Measurements from ENCODE around the gene SLC38A2.
"Not testable (repeated sequence)": the region's sequence is repeated elsewhere in the genome, so short reads cannot be mapped to it uniquely, and the experiment has no call there.

SLC38A2 gene

DNA sequence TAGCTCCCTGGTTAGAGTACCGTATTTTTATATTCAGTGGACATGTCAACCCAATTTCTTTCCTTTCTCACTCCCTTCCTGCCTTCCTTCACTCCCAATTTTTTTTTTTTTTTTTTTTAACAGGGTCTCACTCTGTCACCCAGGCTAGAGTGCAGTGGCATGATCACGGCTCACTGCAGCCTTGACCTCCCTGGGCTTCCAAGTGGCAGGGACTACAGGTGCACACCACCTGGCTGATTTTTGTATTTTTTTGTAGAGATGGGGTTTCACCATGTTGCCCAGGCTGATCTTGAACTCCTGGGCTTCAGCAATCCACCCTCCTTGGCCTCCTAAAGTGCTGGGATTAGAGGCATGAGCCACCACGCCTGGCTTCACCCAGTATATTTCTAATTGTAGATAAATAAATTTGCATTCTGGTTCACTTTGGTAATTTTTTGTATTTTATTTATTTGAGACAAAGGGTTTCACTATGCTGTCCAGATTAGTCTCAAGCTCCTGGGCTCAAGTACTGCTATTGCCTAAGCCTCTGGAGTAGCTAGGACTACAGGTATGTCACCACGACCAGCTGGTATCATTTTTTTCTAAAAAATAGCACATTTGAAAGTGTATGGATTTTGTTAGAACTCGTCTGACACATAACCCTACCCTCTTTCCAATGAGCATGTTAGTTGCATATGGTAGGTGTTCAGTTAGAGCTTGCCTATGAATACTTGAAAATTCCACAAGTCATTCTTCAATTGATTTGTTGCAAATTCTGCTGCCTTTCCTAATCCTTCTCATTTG, 15.7 kb downstream of the SLC38A2 start:
- in situ Hi-C loops (cut with HindIII; ENCODE audit: low pct_ligation_motif_present, low pct_unique_long_range_greater_than_20kb, low sequenced_read_pairs), result loop anchor here (25.0 kb wide), 1 partner anchor 195 kb away; no protein-coding TSS in a partner anchor
- DNase-seq, result no peak

DNA sequence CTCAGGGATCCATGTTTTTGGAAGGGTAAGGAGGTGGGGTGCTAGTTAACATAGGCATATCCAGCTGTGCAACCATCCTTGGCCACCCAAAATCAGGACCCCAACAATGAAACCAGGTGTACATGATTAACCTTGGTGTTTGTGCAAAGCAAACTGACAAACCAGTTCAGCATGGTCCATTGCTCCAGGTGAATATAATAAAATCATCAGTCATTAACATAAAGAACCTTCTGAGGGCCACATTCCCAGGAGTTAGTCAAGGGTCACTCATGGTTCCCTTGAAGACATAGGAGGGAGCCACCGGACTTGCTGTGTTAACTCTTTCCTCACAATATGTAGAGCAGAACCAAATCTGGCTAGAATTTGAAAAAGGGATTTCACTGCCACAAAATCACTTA, 17.8 kb downstream of the SLC38A2 start:
- in situ Hi-C loops (cut with HindIII; ENCODE audit: low pct_ligation_motif_present, low pct_unique_long_range_greater_than_20kb, low sequenced_read_pairs), result loop anchor here (25.0 kb wide), 1 partner anchor 192 kb away; no protein-coding TSS in a partner anchor
- no peak for DNase-seq

DNA sequence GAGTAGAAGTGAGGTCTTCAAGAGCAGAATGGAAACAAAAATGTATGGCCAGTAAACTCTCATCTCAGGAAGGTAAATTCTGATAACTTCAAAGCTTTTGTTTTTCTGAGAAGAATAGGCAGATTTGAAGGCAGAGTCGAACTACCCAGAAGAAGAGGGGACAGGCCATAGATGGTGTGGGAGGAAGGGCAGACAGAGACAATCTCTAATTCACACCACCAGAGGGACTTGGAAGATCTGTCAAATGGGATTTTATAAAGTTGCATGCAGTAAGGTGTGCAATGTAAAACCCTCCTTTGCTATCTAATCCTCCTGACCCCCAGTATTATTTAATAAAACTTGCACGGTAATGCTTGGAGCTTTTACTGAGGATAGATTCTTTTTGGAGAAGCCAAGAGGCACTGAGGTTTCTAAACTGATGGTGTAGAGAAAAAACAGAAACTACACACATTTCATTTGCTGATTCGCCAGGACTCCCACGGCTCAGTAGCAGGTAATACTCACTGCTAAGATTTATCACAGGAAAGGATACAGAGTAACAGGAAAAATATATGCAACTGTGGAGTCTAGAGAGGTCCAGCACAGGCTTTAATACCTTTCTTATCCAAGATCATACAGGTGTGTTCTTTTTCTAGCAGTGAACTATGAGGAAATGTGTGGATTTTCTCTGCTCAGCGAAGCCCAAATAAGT, 18.3 kb downstream of the SLC38A2 start:
- DNase-seq, result no peak
- in situ Hi-C loops (cut with HindIII; ENCODE audit: low pct_ligation_motif_present, low pct_unique_long_range_greater_than_20kb, low sequenced_read_pairs), result loop anchor here (25.0 kb wide), 1 partner anchor 192 kb away; no protein-coding TSS in a partner anchor

DNA sequence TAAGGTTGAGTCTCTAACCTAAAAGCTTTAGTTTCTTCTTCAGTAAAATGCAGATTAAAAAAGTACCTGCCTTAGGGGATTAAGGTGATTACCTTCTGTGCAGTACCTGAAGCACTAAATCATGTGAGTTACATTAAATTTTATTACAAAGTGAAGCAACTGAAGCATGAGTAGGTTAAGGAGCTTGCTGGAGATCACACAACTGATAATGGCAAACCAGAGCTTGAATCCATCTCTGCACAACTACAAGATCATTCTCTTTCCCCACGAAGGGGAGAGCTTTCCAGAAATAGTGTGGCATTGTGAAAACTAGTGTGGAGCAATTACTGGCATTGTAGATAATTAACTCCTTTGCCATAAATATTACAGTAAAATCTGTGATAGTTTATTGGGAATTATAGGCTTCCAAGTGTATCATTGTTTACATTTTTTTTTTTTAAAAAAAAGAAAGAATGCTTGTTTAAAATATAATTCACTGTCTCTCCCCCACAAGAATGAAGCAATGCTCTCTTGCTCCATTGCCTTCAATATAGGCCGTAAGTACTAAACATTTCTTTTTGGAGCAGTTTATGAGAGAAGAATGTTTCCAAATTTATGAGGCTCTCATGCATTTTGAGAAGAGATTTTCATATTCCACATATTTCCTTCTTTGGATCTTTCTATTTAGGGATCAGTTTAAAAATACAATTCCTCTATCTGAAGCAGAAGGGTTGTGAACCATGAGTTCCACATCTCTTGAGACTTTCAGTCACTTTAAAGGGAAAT, 20.5 kb downstream of the SLC38A2 start:
- in situ Hi-C loops (cut with HindIII; ENCODE audit: low pct_ligation_motif_present, low pct_unique_long_range_greater_than_20kb, low sequenced_read_pairs), result loop anchor here (25.0 kb wide), 1 partner anchor 190 kb away; no protein-coding TSS in a partner anchor
- no peak for DNase-seq

DNA sequence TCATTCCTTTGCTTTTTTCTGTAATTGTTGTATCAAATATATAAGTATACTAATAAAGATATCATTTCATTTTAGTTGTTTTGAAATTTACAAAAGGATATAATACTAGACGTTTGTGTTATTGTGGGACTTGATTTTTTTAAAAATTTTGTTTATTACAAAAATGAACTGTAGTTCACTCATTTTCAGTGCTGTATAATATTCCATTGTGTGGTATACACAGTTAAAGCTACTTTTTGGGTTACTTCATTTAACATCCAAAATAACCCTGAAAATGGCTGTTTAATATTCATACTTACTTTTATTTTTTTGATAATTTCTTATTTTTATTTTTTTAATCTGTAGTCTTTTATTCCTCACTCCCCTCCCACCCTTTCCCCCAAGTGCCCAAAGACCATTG, 21.4 kb downstream of the SLC38A2 start:
- DNase-seq, result no peak
- in situ Hi-C loops (cut with HindIII; ENCODE audit: low pct_ligation_motif_present, low pct_unique_long_range_greater_than_20kb, low sequenced_read_pairs), result loop anchor here (25.0 kb wide), 1 partner anchor 189 kb away; no protein-coding TSS in a partner anchor

DNA sequence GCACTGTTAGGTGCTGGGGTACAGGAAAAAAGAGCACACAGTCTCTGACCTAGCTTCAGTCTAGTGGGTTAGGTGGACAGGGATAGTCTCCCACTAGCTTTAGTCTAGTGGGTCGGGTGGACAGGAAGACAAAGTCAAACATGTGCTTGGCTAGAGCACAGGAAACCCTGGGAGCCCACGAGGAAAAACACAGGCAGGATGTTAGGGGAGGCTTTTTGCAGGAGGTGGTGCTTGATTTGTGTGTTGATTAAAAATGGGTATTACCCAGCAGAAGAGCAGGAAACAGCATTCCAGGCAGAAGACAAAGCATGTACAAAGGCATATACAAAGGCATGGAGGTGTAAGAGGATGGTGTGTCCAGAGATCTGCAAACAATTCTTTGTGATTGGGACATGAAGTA, 23.3 kb downstream of the SLC38A2 start:
- in situ Hi-C loops (cut with HindIII; ENCODE audit: low pct_ligation_motif_present, low pct_unique_long_range_greater_than_20kb, low sequenced_read_pairs), result no loop called here

DNA sequence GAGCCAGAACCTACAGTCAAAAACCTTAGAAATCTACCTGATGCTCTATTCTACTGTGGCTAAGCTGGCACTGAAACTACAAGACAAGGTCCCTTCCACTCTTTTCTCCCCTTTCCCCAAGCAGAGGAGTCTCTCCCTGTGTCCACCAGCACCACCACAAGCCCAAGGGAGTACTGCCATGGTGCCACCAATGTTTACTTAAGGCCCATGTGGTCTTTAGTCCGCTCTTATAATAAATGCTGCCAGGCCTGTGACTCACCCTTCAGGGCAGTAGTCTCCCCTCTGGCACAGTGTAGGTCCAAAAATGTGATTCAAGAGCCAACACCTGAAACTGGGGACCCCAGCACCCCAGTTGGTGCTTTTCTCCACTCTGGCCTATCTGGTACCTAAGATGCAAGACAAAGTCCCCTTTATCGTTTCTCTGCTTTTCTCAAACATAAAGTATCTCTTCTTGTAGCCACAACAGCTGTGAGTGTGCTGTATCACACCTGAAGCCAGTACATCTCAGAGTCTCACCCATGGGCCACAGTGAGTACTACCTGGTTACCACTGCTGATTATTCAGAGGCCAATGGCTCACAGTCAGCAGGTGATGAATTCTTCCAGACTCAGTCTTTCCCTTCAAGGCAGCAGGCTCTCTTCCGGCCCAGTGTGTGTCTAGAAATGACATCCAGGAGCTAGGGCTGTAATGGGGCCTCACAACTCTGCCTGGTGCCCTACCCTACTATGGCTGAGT, 29.3 kb downstream of the SLC38A2 start:
- in situ Hi-C loops (cut with HindIII; ENCODE audit: low pct_ligation_motif_present, low pct_unique_long_range_greater_than_20kb, low sequenced_read_pairs), result no loop called here
- no peak for DNase-seq

More for the DNA sequence above, 23.3 kb downstream of the SLC38A2 start:
- no peak for DNase-seq

DNA sequence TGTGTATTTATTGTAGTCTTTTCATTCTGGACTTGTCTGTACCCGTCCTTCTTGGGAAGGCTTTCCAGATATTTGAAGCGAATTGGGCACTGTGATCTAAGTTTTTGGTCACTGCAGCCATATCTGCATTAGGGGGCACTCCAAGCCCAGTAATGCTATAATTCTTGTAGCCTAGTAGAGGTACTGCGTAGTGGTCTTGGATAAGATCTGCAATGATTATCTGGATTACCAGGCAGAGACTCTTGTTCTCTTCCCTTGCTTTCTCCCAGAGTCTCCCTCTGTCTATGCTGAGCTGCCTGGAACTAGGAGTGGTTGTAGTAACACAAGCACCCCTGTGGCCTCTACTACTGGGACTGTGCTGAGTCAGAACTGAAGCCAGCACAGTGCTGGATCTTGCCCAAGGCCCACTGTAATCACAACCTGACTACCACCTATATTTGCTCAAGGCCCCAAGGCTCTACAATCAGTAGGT, 30.0 kb downstream of the SLC38A2 start:
- peak; percentile 50 for DNase-seq
- in situ Hi-C loops (cut with HindIII; ENCODE audit: low pct_ligation_motif_present, low pct_unique_long_range_greater_than_20kb, low sequenced_read_pairs), result no loop called here

DNA sequence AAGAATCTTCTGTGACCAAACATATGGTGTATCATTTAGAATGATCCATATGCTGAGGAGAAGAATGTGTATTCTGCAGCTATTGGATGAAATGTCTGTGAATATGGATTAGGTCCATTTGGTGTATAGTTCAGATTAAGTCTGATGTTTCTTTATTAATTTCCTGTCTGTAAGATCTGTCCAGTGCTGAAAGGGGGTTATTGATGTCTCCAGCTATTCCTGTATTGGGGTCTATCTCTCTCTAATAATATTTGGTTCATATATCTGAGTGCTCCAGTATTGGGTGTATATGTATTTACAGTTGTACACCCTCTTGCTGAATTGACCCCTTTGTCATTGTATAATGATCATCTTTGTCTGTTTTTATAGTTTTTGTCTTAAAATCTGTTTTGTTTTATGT, 33.5 kb downstream of the SLC38A2 start:
- in situ Hi-C loops (cut with HindIII; ENCODE audit: low pct_ligation_motif_present, low pct_unique_long_range_greater_than_20kb, low sequenced_read_pairs), result no loop called here
- DNase-seq, result no peak

DNA sequence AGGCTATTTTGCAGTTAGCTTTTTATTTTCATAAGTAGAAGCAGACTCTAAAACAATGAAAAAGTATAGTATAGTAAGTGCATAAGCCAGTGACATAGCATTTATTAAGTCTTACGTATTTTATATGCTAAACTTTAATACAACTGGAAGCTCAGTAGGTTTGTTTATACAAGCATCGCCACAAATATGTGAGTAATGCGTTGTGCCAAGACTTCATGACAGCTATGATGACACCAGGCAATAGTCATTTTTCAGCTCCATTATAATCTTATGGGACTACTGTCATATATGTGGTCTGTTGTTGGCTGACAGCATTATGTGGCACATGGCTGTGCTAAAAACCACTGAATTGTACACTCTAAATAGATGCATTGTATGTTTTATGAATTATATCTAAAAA, 40.3 kb downstream of the SLC38A2 start:
- no peak for DNase-seq
- in situ Hi-C loops (cut with HindIII; ENCODE audit: low pct_ligation_motif_present, low pct_unique_long_range_greater_than_20kb, low sequenced_read_pairs), result no loop called here

DNA sequence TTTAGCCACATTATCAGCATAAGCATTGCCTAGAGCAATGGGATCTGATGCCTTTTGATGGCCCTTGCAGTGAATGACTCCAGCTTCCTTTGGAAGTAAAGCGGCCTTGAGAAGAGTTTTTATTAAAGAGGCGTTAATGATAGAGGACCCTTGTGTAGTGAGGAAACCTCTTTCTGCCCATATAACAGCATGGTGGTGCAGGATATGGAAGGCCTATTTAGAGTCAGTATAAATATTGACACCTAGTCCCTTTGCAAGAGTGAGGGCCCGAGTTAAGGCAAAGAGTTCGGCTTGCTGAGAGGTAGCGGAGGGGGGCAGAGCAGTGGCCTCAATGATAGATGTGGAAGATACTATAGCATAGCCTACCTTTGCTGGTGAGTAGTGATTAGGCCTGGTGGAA, 47.5 kb downstream of the SLC38A2 start:
- DNase-seq; in situ Hi-C loops (cut with HindIII; ENCODE audit: low pct_ligation_motif_present, low pct_unique_long_range_greater_than_20kb, low sequenced_read_pairs): not testable (repeated sequence)

DNA sequence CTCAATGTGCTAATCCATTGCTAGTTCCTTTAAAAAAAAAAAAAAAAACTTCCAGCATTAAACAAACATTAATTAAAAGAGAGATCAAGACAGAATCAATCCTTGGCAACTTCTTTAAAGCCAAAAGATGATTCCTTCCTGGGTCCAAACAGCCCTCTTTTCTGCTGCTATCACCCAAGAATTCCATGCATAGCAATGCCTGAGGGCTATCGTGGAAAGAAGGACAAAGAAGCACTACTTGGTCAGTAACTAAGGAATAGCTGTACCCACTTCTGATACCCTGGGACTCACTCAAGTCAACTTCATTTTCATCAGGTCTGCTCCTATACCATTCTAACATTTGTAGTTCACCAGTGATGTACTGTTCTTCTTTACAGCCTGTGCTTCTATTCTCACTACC, 51.8 kb downstream of the SLC38A2 start:
- DNase-seq, result no peak
- in situ Hi-C loops (cut with HindIII; ENCODE audit: low pct_ligation_motif_present, low pct_unique_long_range_greater_than_20kb, low sequenced_read_pairs), result no loop called here

DNA sequence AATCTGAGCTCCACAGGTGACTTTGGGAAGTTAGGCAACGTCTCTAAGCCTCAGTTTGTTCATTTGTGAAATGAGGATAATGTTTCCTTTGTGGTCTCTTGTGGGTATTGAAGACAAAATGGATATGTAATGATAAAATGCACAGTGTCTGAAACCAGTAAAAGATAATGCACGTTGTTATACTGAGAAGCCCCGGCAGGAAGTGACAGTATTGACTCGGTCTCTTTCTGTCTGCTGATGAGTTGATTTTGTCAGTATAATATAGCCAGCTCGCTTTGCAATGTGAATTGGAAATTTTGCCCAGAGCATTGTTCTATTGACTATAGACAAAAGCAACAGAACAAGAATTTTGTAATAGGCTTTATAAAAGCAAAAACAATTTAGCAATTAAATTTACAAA, 54.5 kb downstream of the SLC38A2 start:
- no peak for DNase-seq
- in situ Hi-C loops (cut with HindIII; ENCODE audit: low pct_ligation_motif_present, low pct_unique_long_range_greater_than_20kb, low sequenced_read_pairs), result no loop called here
